ENCODE results near the gene MTHFS. TPM values are rescaled to one million over a fixed set of nuclear protein-coding genes. Genes with fewer than 3 reads are reported as not detected.
"Not testable (repeated sequence)": the region's sequence is repeated elsewhere in the genome, so short reads cannot be mapped to it uniquely, and the experiment has no call there.

The MTHFS gene
- total and polyA plus RNA-seq, 4 donors: 26.2 to 156 (median 86.8) TPM

GRCh38 chr15:79933231-79933630, 36.4 kb upstream of the MTHFS start:
- DNase-seq: no peak
- TF ChIP-seq, protein P1, sequence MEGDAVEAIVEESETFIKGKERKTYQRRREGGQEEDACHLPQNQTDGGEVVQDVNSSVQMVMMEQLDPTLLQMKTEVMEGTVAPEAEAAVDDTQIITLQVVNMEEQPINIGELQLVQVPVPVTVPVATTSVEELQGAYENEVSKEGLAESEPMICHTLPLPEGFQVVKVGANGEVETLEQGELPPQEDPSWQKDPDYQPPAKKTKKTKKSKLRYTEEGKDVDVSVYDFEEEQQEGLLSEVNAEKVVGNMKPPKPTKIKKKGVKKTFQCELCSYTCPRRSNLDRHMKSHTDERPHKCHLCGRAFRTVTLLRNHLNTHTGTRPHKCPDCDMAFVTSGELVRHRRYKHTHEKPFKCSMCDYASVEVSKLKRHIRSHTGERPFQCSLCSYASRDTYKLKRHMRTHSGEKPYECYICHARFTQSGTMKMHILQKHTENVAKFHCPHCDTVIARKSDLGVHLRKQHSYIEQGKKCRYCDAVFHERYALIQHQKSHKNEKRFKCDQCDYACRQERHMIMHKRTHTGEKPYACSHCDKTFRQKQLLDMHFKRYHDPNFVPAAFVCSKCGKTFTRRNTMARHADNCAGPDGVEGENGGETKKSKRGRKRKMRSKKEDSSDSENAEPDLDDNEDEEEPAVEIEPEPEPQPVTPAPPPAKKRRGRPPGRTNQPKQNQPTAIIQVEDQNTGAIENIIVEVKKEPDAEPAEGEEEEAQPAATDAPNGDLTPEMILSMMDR (IDR thresholded peaks at IDR 0.05; ENCODE audit: control extremely low read depth, extremely low read depth): no peak
- no peak overlapping the region for H3K4me3 ChIP-seq
- H3K9ac ChIP-seq (ENCODE audit: insufficient read depth in 1 of 2, low read length in 2 of 2): no peak overlapping the region
- H3K27ac ChIP-seq (ENCODE audit: low read depth in 1 of 2, low read length in 1 of 2): no peak overlapping the region
- H3K9me3 ChIP-seq (ENCODE audit: control insufficient read depth in 4 of 4, insufficient read depth in 3 of 4, low read length in 3 of 4): no peaks in the 10 kb centered on the region
- WGBS, 2 donors: 67 to 69% methylated on average over 3 of the region's 3 CpGs
- no peaks in the 10 kb centered on the region for H3K36me3 ChIP-seq (ENCODE audit: control insufficient read depth in 4 of 4, insufficient read depth in 4 of 4, low read length in 4 of 4)
- H3K27me3 ChIP-seq (ENCODE audit: control insufficient read depth in 3 of 3, insufficient read depth in 3 of 3, low read length in 2 of 3): no peaks in the 10 kb centered on the region
- no peak for ATAC-seq (ENCODE audit: insufficient read depth, low FRiP score)
- no peaks in the 10 kb centered on the region for H3K4me1 ChIP-seq (ENCODE audit: control insufficient read depth in 5 of 5, insufficient read depth in 5 of 5, low read length in 5 of 5)

DNA sequence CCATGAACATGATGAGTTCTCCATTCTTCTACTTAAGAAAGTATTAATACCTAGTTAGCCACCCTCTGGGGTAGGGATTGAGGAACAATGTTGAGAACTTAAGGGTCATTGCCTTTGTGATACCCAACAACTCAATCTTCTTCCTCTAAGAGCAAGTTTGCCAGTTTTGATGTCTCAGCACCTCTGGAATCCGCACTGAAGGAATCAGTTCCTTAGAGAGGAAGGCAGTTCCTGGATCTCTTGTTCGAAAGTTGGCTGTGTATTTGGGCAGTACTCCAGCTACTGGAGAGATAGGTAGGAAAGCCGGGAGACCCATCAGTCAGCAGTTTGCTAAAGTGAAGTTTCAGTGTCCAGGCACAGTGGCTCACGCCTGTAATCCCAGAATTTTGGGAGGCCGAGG, 35.6 kb upstream of the MTHFS start:
- TF ChIP-seq, protein P1 (IDR thresholded peaks at IDR 0.05; ENCODE audit: control extremely low read depth, extremely low read depth): no peak
- H3K27me3 ChIP-seq (ENCODE audit: control insufficient read depth in 3 of 3, insufficient read depth in 3 of 3, low read length in 2 of 3): no peaks in the 10 kb centered on the region
- H3K9ac ChIP-seq (ENCODE audit: insufficient read depth in 1 of 2, low read length in 2 of 2): no peak overlapping the region
- ATAC-seq (ENCODE audit: insufficient read depth, low FRiP score) (no peak), DNase-seq (no peak)
- H3K36me3 ChIP-seq (ENCODE audit: control insufficient read depth in 4 of 4, insufficient read depth in 4 of 4, low read length in 4 of 4): no peaks in the 10 kb centered on the region
- H3K9me3 ChIP-seq (ENCODE audit: control insufficient read depth in 4 of 4, insufficient read depth in 3 of 4, low read length in 3 of 4): no peaks in the 10 kb centered on the region
- no peaks in the 10 kb centered on the region for H3K4me1 ChIP-seq (ENCODE audit: control insufficient read depth in 5 of 5, insufficient read depth in 5 of 5, low read length in 5 of 5)
- no peak overlapping the region for H3K4me3 ChIP-seq
- whole genome bisulfite sequencing, 2 donors: 57 to 83% methylated on average over 5 of the region's 5 CpGs
- no peak overlapping the region for H3K27ac ChIP-seq (ENCODE audit: low read depth in 1 of 2, low read length in 1 of 2)

DNA sequence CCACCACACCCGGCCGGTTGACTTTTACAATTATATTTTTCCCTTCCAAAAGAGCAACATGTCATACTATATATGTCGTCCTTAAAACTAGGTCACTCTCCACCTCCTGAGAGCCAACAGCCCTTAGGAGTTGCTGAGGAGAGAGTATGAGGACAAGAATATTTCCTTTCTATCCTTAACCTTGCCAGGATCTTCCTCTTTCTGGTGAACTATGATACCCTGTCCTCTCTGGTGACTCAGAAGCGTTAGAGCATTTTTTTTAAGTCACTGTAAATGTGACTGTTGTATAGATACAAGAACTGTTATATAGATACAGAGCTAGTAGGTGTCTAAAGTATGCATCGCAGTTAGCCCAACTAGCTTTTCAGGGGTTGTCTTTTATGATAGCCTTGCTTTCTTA, 33.7 kb upstream of the MTHFS start:
- TF ChIP-seq, protein P1 (IDR thresholded peaks at IDR 0.05; ENCODE audit: control extremely low read depth, extremely low read depth): no peak
- no peak for DNase-seq
- 83 to 85% methylated on average over 5 of the region's 5 CpGs for WGBS, 2 donors

DNA sequence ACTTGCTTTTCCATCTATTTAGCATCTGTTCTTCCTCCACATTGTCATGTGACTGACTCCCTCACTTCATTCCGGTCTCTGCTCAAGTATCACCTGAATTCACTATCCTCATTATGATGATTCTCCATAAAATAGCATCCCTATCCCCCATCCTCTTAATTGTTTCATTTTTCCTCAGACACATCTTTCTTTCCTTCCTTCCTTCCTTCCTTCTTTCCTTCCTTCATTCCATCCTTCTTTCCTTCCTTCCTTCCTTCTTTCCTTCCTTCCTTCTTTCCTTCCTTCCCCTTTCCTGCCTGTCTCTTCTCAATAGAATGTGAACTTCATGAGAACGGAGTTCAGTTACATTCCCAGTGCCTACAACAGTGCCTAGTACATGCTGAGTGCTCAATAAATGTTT, 32.6 kb upstream of the MTHFS start:
- H3K27me3 ChIP-seq (ENCODE audit: control insufficient read depth in 3 of 3, insufficient read depth in 3 of 3, low read length in 2 of 3): no peaks in the 10 kb centered on the region
- ATAC-seq (ENCODE audit: insufficient read depth, low FRiP score) (no peak), DNase-seq (no peak)
- peaks cover 0 to 1% (median 0%) of the 10 kb centered on the region in 5 donors for H3K4me1 ChIP-seq (ENCODE audit: control insufficient read depth in 5 of 5, insufficient read depth in 5 of 5, low read length in 5 of 5)
- H3K27ac ChIP-seq (ENCODE audit: low read depth in 1 of 2, low read length in 1 of 2): no peak overlapping the region
- H3K9me3 ChIP-seq (ENCODE audit: control insufficient read depth in 4 of 4, insufficient read depth in 3 of 4, low read length in 3 of 4): no peaks in the 10 kb centered on the region
- no peak overlapping the region for H3K4me3 ChIP-seq
- WGBS, 2 donors: 78 to 84% methylated on average over 2 of the region's 2 CpGs
- H3K36me3 ChIP-seq (ENCODE audit: control insufficient read depth in 4 of 4, insufficient read depth in 4 of 4, low read length in 4 of 4): no peaks in the 10 kb centered on the region
- TF ChIP-seq, protein P1 (IDR thresholded peaks at IDR 0.05; ENCODE audit: control extremely low read depth, extremely low read depth): no peak
- no peak overlapping the region for H3K9ac ChIP-seq (ENCODE audit: insufficient read depth in 1 of 2, low read length in 2 of 2)

More for the DNA sequence above, 33.7 kb upstream of the MTHFS start:
- Histone ChIP-seq H3K27ac (ENCODE audit: low read depth in 1 of 2, low read length in 1 of 2) (no peak overlapping the region), H3K9me3 (ENCODE audit: control insufficient read depth in 4 of 4, insufficient read depth in 3 of 4, low read length in 3 of 4) (no peaks in the 10 kb centered on the region), H3K36me3 (ENCODE audit: control insufficient read depth in 4 of 4, insufficient read depth in 4 of 4, low read length in 4 of 4) (no peaks in the 10 kb centered on the region), H3K27me3 (ENCODE audit: control insufficient read depth in 3 of 3, insufficient read depth in 3 of 3, low read length in 2 of 3) (no peaks in the 10 kb centered on the region), H3K9ac (ENCODE audit: insufficient read depth in 1 of 2, low read length in 2 of 2) (no peak overlapping the region), H3K4me3 (no peak overlapping the region), H3K4me1 (ENCODE audit: control insufficient read depth in 5 of 5, insufficient read depth in 5 of 5, low read length in 5 of 5) (no peaks in the 10 kb centered on the region)
- ATAC-seq (ENCODE audit: insufficient read depth, low FRiP score): no peak

GRCh38 chr15:79926116-79926515, 29.3 kb upstream of the MTHFS start:
- H3K4me3 ChIP-seq; H3K9me3 ChIP-seq (ENCODE audit: control insufficient read depth in 4 of 4, insufficient read depth in 3 of 4, low read length in 3 of 4); H3K27me3 ChIP-seq (ENCODE audit: control insufficient read depth in 3 of 3, insufficient read depth in 3 of 3, low read length in 2 of 3); H3K36me3 ChIP-seq (ENCODE audit: control insufficient read depth in 4 of 4, insufficient read depth in 4 of 4, low read length in 4 of 4); DNase-seq; H3K9ac ChIP-seq (ENCODE audit: insufficient read depth in 1 of 2, low read length in 2 of 2); H3K4me1 ChIP-seq (ENCODE audit: control insufficient read depth in 5 of 5, insufficient read depth in 5 of 5, low read length in 5 of 5); ATAC-seq (ENCODE audit: insufficient read depth, low FRiP score); H3K27ac ChIP-seq (ENCODE audit: low read depth in 1 of 2, low read length in 1 of 2): not testable (repeated sequence)
- 98% methylated on average over 30 to 36 of the region's 36 CpGs for WGBS, 2 donors

Measured in lung (tissue), 12 donors.